ENCODE measurements around the gene MRPL48.

MRPL48 gene

GRCh38 chr11:73810637-73811036 lies 23.0 kb downstream of the MRPL48 start:
- Histone ChIP-seq H3K27ac (no peak overlapping the region), H3K4me3 (no peak overlapping the region)
- TF ChIP-seq CTCF (IDR thresholded peaks at IDR 0.05): no peak
- no peak for DNase-seq (ENCODE audit: low spot score)

GRCh38 chr11:73812234-73812633 lies 24.6 kb downstream of the MRPL48 start:
- TF ChIP-seq CTCF (IDR thresholded peaks at IDR 0.05): no peak
- H3K4me3 ChIP-seq: no peak overlapping the region
- no peak for DNase-seq (ENCODE audit: low spot score)

GRCh38 chr11:73814812-73815211 lies 27.1 kb downstream of the MRPL48 start:
- no peak for DNase-seq (ENCODE audit: low spot score)
- no peak overlapping the region for H3K4me3 ChIP-seq
- no peak for TF ChIP-seq CTCF (IDR thresholded peaks at IDR 0.05)

More at GRCh38 chr11:73812234-73812633, 24.6 kb downstream of the MRPL48 start:
- H3K27ac ChIP-seq: no peak overlapping the region

GRCh38 chr11:73818846-73819245 lies 31.2 kb downstream of the MRPL48 start:
- TF ChIP-seq CTCF (IDR thresholded peaks at IDR 0.05): no peak
- H3K4me3 ChIP-seq: no peak overlapping the region
- no peak overlapping the region for H3K27ac ChIP-seq
- DNase-seq (ENCODE audit: low spot score): no peak

More at GRCh38 chr11:73814812-73815211, 27.1 kb downstream of the MRPL48 start:
- H3K27ac ChIP-seq: no peak overlapping the region

GRCh38 chr11:73830261-73830660 lies 42.6 kb downstream of the MRPL48 start:
- TF ChIP-seq CTCF (IDR thresholded peaks at IDR 0.05): no peak
- Histone ChIP-seq H3K4me3 (no peak overlapping the region), H3K27ac (no peak overlapping the region)
- DNase-seq (ENCODE audit: low spot score): no peak

GRCh38 chr11:73833067-73833466 lies 45.4 kb downstream of the MRPL48 start:
- no peak overlapping the region for H3K27ac ChIP-seq
- DNase-seq (ENCODE audit: low spot score): no peak
- no peak overlapping the region for H3K4me3 ChIP-seq
- no peak for TF ChIP-seq CTCF (IDR thresholded peaks at IDR 0.05)

- no peak for TF ChIP-seq CTCF (IDR thresholded peaks at IDR 0.05)
- DNase-seq (ENCODE audit: low spot score): no peak
- H3K27ac ChIP-seq: no peak overlapping the region
- H3K4me3 ChIP-seq: no peak overlapping the region
Measured at GRCh38 chr11:73838443-73839122, 50.9 kb downstream of the MRPL48 start.

All from coronary artery (tissue), 2 donors.